ENCODE data around the gene CASP5.
"Not testable (repeated sequence)": the region's sequence is repeated elsewhere in the genome, so short reads cannot be mapped to it uniquely, and the experiment has no call there.

CASP5 gene

GRCh38 chr11:105042178-105042577 is 19.2 kb upstream of the CASP5 start:
- no peak overlapping the region for H3K4me2 ChIP-seq (ENCODE audit: low read length)
- H3K79me2 ChIP-seq (ENCODE audit: control insufficient read depth, low read length): no peaks in the 10 kb centered on the region
- no peaks in the 10 kb centered on the region for H4K20me1 ChIP-seq (ENCODE audit: control insufficient read depth, insufficient read depth, low read depth, low read length)
- H3K27me3 ChIP-seq (ENCODE audit: control insufficient read depth, low read length): no peaks in the 10 kb centered on the region
- no peaks in the 10 kb centered on the region for H3F3A ChIP-seq (ENCODE audit: control insufficient read depth, insufficient read depth)
- no peaks in the 10 kb centered on the region for H3K9me3 ChIP-seq (ENCODE audit: control insufficient read depth, insufficient read depth, low read length)
- no peak overlapping the region for H3K4me3 ChIP-seq (ENCODE audit: low read length)
- H3K4me1 ChIP-seq (ENCODE audit: control insufficient read depth, low read length): no peaks in the 10 kb centered on the region
- TF ChIP-seq EZH2phosphoT487 (IDR thresholded peaks at IDR 0.05; ENCODE audit: borderline replicate concordance, low read length) (no peak), CTCF (IDR thresholded peaks at IDR 0.05; ENCODE audit: low read depth, low read length, poor library complexity, severe bottlenecking) (no peak)
- H3K36me3 ChIP-seq (ENCODE audit: control insufficient read depth, low read length): no peaks in the 10 kb centered on the region
- H3K9me2 ChIP-seq (replicated peaks; ENCODE audit: control insufficient read depth, low read length): no peaks in the 10 kb centered on the region
- H3K27ac ChIP-seq (ENCODE audit: low read depth, low read length): no peak overlapping the region

- Histone ChIP-seq H3K4me3 (ENCODE audit: low read length) (no peak overlapping the region), H4K20me1 (ENCODE audit: control insufficient read depth, insufficient read depth, low read depth, low read length) (no peaks in the 10 kb centered on the region), H3K79me2 (ENCODE audit: control insufficient read depth, low read length) (no peaks in the 10 kb centered on the region), H3K9me2 (replicated peaks; ENCODE audit: control insufficient read depth, low read length) (no peaks in the 10 kb centered on the region), H3F3A (ENCODE audit: control insufficient read depth, insufficient read depth) (no peaks in the 10 kb centered on the region), H3K4me2 (ENCODE audit: low read length) (no peak overlapping the region), H3K27ac (ENCODE audit: low read depth, low read length) (no peak overlapping the region), H3K27me3 (ENCODE audit: control insufficient read depth, low read length) (no peaks in the 10 kb centered on the region), H3K36me3 (ENCODE audit: control insufficient read depth, low read length) (no peaks in the 10 kb centered on the region), H3K9me3 (ENCODE audit: control insufficient read depth, insufficient read depth, low read length) (no peaks in the 10 kb centered on the region), H3K4me1 (ENCODE audit: control insufficient read depth, low read length) (no peaks in the 10 kb centered on the region)
- TF ChIP-seq CTCF (IDR thresholded peaks at IDR 0.05; ENCODE audit: low read depth, low read length, poor library complexity, severe bottlenecking) (no peak), EZH2phosphoT487 (IDR thresholded peaks at IDR 0.05; ENCODE audit: borderline replicate concordance, low read length) (no peak)
Observed at GRCh38 chr11:105040703-105041102, 17.7 kb upstream of the CASP5 start.

GRCh38 chr11:105034813-105035620 is 12.0 kb upstream of the CASP5 start, which contains the start of gene CASP1:
Gene CASP1, minus strand, starts transcription at chr11:105035144. Its CDS starts 31 bp downstream, at chr11:105035113.
- no peak for TF ChIP-seq CTCF (IDR thresholded peaks at IDR 0.05; ENCODE audit: low read depth, low read length, poor library complexity, severe bottlenecking)
- no peak for TF ChIP-seq EZH2phosphoT487 (IDR thresholded peaks at IDR 0.05; ENCODE audit: borderline replicate concordance, low read length)
- H3K27ac ChIP-seq (ENCODE audit: low read depth, low read length): no peak within 1 kb of the TSS
- no peak within 1 kb of the TSS for H3K4me3 ChIP-seq (ENCODE audit: low read length)
- no peaks in the 10 kb centered on the region for H4K20me1 ChIP-seq (ENCODE audit: control insufficient read depth, insufficient read depth, low read depth, low read length)
- H3K9me2 ChIP-seq (replicated peaks; ENCODE audit: control insufficient read depth, low read length): no peaks in the 10 kb centered on the region
- no peaks in the 10 kb centered on the region for H3K27me3 ChIP-seq (ENCODE audit: control insufficient read depth, low read length)
- H3K4me2 ChIP-seq (ENCODE audit: low read length): no peak within 1 kb of the TSS
- H3K4me1 ChIP-seq (ENCODE audit: control insufficient read depth, low read length): no peaks in the 10 kb centered on the region
- no peaks in the 10 kb centered on the region for H3F3A ChIP-seq (ENCODE audit: control insufficient read depth, insufficient read depth)
- H3K9me3 ChIP-seq (ENCODE audit: control insufficient read depth, insufficient read depth, low read length): no peaks in the 10 kb centered on the region
- H3K36me3 ChIP-seq (ENCODE audit: control insufficient read depth, low read length): no peaks in the 10 kb centered on the region
- H3K79me2 ChIP-seq (ENCODE audit: control insufficient read depth, low read length): no peaks in the 10 kb centered on the region

GRCh38 chr11:105034388-105034787 is 11.4 kb upstream of the CASP5 start:
- H3K36me3 ChIP-seq (ENCODE audit: control insufficient read depth, low read length); H3K79me2 ChIP-seq (ENCODE audit: control insufficient read depth, low read length); H3K4me1 ChIP-seq (ENCODE audit: control insufficient read depth, low read length); H3K4me2 ChIP-seq (ENCODE audit: low read length); H3F3A ChIP-seq (ENCODE audit: control insufficient read depth, insufficient read depth); H3K27me3 ChIP-seq (ENCODE audit: control insufficient read depth, low read length); H3K9me3 ChIP-seq (ENCODE audit: control insufficient read depth, insufficient read depth, low read length); H4K20me1 ChIP-seq (ENCODE audit: control insufficient read depth, insufficient read depth, low read depth, low read length); H3K9me2 ChIP-seq (replicated peaks; ENCODE audit: control insufficient read depth, low read length); H3K4me3 ChIP-seq (ENCODE audit: low read length); H3K27ac ChIP-seq (ENCODE audit: low read depth, low read length): not testable (repeated sequence)
